Epithelial cell of esophagus (primary cell): Measurements from ENCODE around the gene SVOP.
"Not testable (repeated sequence)": the region's sequence is repeated elsewhere in the genome, so short reads cannot be mapped to it uniquely, and the experiment has no call there.

Experiments used
- DNase-seq: peaks from one replicate; pipeline ENCODE4 v3.0.0; 2010; ENCODE audit warnings: low read depth
- H3K4me3 ChIP-seq: 2 replicates; pipeline ENCODE4 v1.5.1; 2011; ENCODE audit warnings: mild to moderate bottlenecking, low read length, control low read depth
- TF ChIP-seq, protein P1 (sequence below): IDR thresholded peaks from 2 replicates; pipeline ENCODE4 v1.5.1; 2011; ENCODE audit warnings: low read depth, mild to moderate bottlenecking, low read length, control low read depth, inconsistent platforms; ENCODE audit not compliant: insufficient read depth; ENCODE audit errors: missing control alignments

SVOP gene

DNA sequence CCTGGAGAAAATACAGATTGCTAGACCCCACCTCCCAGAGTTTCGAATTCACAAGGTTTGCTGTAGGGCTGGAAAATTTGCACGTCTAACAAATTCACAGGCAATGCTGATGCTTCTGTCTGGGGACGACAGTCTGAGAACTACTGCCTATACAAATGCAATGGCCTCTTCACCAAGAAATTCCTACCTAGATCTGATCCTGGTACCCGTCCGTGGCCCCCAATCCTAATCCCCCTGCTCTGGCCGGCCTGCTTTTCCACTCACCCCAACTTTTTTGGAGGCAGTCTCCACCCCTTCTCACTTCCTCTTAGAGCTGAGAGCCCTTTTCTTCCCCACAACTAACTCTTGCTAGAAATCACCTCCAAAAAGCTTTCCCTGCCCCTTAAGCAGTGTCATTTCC is 160.4 kb downstream of the SVOP start:
- DNase-seq = no peak
- TF ChIP-seq, protein P1, sequence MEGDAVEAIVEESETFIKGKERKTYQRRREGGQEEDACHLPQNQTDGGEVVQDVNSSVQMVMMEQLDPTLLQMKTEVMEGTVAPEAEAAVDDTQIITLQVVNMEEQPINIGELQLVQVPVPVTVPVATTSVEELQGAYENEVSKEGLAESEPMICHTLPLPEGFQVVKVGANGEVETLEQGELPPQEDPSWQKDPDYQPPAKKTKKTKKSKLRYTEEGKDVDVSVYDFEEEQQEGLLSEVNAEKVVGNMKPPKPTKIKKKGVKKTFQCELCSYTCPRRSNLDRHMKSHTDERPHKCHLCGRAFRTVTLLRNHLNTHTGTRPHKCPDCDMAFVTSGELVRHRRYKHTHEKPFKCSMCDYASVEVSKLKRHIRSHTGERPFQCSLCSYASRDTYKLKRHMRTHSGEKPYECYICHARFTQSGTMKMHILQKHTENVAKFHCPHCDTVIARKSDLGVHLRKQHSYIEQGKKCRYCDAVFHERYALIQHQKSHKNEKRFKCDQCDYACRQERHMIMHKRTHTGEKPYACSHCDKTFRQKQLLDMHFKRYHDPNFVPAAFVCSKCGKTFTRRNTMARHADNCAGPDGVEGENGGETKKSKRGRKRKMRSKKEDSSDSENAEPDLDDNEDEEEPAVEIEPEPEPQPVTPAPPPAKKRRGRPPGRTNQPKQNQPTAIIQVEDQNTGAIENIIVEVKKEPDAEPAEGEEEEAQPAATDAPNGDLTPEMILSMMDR = no peak
- no peak overlapping the region for H3K4me3 ChIP-seq

DNA sequence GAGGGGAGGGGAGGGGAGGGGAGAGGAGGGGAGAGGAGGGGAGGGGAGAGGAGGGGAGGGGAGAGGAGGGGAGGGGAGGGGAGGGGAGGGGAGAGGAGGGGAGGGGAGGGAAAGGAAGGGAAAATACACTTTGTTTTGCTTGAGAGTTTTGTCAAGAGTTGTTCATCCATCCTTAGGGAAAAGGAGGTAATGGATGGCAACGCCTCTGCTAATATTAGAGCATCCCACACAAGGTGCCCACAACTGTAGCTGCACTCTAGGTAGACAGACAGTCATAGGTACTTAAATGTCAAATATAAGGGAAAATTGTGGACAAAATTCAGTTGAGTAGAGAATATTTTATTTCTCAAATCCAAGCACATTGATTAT is 161.0 kb downstream of the SVOP start:
- no peak for DNase-seq
- no peak overlapping the region for H3K4me3 ChIP-seq
- TF ChIP-seq, protein P1 = no peak

DNA sequence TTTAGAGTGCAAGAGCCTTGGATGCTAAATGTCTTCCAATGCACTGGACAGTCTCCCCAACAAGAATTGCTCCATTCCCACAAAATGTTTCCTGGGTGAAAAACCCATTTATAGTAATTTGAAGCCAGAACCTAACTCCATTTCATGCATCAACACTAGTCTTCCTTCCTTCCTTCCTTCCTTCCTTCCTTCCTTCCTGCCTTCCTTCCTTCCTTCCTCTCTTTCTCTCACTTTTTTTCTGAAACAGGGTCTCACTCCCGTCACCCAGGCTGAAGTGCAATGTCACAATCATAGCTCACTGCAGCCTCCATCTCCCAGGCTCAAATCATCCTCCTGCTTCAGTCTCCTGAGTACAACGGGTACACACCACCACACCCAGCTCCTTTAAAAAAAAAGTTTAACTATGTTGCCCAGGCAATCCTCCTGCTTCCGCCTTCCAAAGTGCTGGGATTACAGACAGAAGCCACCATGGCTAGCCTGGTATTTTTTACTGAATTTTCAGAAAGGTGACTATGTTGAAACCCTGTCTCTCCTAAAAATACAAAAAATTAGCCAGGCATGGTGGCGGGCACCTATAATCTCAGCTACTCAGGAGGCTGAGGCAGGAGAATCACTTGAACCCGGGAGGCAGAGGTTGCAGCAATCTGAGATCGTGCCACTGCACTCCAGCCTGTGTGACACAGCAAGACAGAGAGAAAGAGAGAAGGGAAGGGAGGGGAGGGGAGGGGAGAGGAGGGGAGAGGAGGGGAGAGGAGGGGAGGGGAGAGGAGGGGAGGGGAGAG is 161.5 kb downstream of the SVOP start:
- not testable (repeated sequence) for H3K4me3 ChIP-seq, DNase-seq

DNA sequence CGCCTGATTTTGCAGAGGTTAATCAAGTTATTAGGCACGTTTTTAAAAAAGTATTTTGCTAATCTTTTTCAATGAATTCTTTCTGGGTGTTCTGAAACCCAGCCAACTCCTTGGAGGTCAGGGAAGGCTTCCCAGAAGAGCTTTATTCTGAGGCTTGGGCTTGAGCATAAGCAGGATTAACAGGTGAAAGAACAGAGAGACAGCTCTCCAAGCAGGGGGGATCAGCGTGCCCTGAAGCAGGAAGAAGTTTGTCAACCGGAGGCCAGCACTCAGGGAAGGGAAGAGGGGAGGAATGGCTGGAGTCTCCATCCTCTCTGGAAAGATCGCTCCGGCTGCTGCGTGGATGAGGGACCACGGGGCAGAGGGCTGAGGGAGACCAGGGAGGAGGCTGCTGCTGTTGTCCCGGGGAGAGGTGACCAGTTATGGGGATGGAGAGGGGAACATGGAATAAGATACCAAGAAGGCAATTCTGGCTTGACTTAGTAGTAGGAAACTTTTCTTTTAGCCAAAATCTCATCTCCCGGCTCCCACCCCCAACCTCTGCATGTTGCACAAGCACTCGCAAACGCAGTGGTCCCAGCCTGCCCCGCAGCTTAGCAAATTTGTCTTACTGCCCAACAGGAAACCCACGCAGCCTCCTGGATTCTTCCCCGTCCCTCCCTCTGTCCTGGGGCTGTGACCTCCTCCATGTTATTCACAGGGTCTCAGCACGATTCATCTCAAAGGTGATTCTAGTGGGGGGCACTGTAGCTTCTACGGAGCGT is 162.4 kb downstream of the SVOP start:
- H3K4me3 ChIP-seq = peak overlapping the region; percentile 26

More for the DNA sequence above, 162.4 kb downstream of the SVOP start:
- DNase-seq = no peak
- TF ChIP-seq, protein P1 = no peak
